NOMO-1 (cell line): ENCODE results near the gene FBXW12.
A peak's percentile ranks its signal among the peaks of the same experiment; 100 is the strongest.
"Not testable (repeated sequence)": the region's sequence is repeated elsewhere in the genome, so short reads cannot be mapped to it uniquely, and the experiment has no call there.

ENCODE experiments used
- DNase-seq, 2 experiments: peaks; one replicate each; lab custom pipeline; 2025; ENCODE audit not compliant: unreplicated experiment in 2 of 2; lab: John Stamatoyannopoulos, UW

Gene FBXW12

DNA sequence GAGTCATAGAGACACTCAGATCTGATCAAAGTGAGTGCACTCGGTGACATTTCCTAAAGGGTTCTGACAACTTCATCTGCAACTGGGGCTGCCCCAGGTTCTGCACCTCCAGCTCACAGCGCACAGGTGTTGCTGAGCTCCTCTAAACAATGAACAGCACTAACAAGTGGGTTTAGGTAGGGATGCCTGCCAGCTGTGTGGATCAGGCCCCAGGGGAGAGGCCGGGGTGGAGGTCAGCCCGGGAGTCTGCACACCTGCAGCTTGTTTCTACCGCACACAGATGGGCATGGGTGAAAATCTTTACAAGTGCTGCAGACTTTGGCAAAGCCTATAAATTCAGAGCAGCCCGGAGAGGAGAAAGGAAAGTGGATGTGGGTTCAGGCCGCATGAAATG is 355 bp downstream of the FBXW12 start:
- DNase-seq = no peak

DNA sequence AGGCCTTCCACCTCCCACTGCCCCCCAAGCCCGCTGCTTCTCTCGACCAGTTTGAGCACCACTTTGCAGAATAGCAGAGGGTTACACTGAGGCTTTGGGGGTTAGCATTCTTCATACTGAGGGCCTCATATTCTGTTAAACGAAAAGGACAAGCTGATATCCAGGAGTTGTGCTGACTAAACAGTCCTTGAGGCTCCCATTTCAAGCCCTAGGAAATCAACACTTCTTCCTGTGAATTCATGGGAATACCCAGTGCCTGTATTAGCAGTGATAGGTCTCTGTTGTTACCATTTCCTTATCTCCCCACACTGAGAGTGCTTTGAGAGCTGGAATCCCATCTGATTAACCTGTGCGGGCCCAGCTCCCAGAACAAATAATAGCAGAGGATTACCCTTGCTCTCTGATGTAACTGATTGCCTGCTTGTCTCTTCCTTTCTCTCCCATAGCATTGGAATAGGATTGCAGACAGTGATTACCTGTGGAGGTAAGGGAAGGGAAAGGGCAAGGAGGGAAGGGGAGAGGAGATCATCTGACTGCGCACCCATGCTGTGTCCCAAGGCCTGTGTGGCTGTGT is 930 bp downstream of the FBXW12 start:
- no peak for DNase-seq

DNA sequence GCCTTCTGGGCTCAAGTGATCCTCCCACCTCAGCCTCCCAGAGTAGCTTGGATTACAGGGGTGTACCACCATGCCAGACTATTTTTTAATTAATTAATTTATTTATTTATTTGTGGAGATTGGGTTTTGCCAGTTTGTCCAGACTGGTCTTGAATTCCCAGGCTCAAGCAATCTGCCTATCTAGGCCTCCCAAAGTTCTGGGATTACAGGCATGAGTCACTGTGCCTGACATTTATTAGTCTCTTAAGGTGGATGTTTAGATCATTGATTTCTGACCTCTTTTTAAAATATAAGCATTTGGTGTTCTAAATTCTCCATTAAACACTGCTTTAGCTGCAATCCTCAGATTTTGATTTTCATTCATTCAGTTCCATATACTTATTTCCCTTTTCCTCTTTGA is 15.6 kb downstream of the FBXW12 start:
- DNase-seq = no peak

DNA sequence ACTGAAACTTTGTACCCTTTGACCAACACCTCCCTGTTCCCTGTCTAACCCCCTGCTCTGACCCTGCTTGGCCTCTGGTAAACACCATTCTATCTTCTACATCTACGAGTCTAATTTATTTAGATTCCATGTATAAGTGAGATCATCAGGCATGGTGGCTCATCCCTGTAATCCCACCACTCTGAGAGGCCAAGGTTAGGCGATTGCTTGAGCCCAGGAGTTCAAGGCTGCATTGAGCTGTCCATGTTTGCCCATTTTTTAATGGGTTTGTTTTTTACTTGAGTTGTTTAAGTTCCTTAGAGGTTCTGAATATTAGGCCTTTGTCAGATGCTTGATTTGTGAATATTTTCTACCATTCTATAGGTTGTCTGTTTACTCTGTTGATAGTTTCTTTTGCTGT is 16.9 kb downstream of the FBXW12 start:
- DNase-seq = no peak

DNA sequence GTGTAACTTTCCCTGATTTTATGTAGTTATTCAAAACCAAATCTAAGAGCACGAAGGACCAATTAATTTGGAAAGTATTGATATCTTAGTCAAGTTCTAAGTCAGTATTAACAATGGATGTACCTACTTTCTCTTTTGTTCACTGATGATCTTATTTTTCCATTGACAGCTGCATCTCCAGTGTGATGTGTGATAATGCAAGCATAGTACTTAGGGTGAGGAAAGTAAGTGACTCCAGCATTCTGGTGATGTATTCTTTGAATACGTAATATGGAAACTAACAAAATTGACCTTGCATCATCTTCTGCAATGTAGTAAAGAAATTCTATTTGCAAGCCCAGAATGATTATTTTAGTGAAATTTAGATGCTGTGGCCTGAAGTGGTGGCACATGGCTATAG is 22.4 kb downstream of the FBXW12 start:
- no peak for DNase-seq

DNA sequence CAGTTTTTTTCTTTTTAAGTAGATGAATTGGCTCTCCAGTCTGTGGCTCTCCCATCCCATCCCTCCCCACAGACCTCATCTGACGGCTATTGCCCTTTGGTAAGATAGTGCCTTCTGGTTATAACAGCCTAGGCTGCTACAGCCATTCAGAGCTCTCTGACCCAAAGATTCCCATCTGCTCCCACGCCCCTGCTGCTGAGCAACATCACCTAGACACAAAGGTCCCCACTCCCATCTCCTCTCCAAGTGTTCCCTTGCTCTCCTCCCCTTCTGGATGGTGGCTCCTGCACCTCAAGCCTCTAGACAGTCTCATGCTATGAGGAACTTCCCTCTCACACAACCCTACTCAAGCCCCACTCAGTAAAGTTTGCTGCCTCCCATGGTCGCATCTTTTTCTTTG is 23.7 kb downstream of the FBXW12 start:
- no peak for DNase-seq

DNA sequence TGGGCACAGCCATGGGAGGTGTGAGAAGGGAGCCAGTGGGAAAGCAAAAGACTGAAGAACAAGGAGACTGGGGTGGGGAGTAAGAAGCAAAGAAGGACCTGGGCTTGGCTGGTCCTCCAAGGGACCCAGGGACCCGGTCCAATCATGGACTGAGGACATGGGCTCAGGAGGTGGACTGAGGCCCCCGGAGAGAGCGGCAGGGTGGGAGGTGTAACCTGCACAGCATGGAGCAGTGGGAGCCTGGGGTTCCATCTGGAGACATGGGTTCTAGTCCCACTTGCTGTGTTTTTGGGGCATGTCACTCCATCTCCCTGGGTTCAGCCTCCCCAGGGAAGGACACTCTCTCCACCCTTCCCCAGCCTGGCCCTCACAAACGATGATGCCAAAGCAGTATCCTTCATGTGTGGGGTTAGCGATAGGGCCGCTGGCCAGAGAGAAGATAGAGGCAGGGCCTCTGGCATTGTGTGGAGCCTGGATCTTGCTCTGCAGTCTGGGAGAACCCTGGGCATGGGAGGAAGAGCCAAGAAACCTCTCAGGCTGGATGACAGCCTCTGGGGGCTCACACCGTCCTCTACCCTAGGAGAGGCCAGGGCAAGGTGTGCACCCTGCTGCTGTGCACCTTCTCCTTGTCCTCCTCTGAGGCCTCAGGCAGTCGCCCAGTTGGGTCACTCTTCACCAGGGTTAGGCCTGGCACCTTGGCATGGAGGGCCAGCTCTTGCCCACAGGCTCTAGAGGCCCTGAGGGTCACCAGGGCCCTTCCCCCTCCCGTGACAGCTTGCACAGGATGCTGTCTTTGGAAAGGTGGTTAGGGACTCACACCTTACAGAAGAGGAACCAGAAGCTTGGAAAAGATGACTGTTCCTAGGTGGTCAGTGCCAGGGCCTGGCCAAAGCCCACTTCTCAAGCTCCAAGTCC is 26.0 kb downstream of the FBXW12 start:
- no peak for DNase-seq

DNA sequence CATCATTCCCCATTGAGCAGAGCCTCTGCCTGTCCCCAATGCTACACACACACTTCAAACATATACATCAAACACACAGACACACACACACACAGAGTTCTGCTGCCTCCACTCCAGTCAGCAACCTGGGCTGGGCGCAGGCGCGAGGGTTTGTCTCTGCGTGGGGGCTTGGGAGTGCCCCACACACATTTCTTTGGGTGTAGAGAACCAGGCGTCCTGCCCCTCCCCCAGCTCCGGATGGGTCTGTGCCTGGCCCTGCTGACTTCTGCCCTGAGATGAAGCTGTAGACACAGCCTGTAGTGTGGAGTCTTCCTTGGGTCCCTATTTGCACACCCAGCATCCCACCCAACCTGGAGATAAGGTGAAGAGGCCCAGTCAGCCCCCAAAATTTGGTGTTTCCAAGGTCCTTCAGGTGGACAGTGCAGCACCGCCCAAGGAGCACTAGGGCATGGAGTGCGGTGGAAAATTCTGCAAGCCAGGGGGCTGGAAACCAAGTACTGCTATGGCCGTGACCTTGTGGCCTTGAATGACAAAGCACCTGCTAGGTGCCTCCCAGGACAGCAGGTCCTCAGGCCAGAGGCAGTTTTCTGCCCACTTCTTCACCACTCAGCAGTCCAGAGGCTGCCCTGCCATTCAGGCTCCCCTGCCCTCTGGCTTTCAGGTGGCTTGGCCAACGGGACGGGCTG is 26.8 kb downstream of the FBXW12 start:
- DNase-seq = no peak

DNA sequence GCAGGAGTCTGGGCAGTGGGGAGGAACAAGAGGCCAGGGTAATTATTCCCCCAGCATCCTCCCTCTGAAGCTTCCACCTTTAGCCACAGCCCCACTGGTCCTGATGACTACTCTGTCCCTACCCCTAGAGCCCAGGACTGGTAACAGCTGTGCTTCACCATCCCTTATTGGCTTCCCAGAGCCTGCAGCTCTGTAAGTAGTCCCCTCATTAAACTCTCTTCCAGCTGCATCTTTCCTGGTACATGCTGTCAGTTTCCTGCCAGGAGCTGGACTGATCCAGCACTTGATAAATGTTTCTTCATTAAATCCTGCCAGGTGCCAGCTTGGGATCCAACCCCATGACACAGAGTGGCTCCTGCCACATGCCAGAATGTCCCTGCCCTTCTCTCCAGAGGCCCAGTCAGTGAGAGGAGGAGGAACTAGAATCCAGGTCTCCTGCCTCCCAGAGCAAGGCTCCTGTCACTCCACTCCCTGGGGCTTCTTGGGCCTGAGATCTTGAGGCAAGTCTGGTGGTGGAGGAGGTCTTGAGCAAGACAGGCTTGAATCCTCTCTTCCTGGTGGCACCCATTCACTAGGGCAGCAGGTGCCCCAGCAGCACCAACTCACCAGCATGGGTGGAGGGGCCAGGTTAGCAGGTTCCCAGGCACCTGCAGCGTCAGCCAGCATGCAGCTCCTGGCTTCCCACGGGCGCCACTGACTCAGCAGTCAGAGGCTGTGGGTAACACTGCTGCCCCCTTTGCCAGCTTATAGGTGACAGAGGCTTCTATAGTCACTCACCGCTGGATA is 27.6 kb downstream of the FBXW12 start:
- no peak for DNase-seq

DNA sequence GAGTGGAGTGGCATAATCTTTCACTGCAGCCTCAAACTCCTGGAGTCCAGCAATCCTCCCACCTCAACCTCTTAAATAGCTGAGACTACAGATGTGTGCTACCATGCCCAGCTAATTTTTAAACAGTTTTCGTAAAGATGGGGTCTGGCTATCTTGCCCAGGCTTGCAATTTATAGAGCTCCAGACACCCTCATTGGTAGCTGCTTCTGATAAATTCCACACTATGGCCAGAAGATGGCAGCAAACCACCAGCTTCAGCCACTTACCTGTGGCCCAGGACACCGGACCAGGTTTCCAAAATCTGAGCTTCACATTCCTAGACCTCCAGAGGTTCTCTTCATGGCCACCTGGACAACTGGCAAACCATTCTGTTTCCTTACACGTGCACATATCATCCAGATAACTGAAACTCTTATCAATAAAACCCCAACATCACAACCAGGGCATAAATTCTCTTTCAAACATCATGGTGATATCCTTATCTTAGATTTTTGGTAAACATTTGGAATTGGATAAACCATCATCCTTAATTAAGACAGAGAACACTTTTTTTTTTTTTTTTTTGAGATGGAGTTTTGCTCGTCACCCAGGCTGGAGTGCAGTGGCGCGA is 28.9 kb downstream of the FBXW12 start:
- DNase-seq = peak; percentile 18 to 50

DNA sequence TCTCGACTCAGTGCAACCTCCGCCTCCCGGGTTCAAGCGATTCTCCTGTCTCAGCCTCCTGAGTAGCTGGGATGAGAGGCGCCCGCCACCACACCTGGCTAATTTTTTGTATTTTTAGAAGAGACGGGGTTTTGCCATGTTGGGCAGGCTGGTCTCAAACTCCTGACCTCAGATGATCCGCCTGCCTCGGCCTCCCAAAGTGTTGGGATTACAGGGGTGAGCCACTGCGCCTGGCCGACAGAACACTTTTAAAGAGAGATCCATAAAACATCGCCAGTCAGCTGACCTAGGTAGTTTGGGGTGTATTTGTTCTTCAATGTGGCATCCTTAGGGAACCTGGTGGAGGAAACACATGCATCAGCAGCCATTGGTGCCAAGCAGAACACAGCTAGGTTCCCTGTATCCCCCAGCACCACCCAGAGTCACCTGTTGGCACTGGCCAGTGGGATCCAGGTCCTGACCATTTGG is 29.4 kb downstream of the FBXW12 start:
- DNase-seq = not testable (repeated sequence)

DNA sequence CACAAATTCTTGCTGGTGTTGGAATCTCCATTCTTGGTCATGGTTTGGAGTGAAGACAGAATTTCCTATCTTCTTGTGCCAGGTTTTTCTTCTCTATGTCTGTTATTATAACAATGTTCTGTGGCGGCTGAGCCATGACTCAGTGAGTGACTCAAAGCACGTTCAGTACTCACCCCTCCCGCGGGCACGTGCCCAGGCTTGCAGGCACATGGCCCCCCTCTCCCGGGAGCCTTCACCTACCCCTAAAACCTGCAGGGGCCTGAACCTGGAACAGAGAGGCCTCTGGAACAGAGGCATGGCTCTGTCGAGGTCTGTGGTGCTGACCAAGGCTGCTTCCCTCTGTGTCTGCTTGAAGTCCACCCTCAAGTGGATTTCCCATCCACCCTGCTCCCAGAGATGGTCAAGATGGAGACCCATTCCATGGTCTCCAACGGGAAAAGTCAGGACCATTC is 30.3 kb downstream of the FBXW12 start:
- DNase-seq = no peak

DNA sequence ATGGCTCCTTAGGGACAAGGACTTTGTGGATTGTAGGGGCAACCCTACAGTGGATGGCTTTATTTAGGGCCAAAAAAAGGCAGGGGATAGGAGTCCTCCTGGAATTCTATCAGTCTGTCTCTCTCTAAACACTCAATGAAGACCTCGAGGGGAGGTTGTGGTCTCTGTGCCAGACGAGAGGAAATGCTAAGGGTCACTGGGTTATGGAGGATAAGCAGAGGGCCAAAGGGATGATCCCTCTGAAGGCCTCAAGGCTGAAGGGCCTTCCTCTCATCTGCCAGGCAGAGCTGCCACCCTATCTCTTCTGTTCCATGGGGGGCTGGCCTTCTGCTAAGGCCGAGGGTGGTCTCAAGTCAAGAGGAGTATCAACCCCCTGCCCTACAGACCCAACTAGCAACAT is 30.9 kb downstream of the FBXW12 start:
- DNase-seq = no peak

DNA sequence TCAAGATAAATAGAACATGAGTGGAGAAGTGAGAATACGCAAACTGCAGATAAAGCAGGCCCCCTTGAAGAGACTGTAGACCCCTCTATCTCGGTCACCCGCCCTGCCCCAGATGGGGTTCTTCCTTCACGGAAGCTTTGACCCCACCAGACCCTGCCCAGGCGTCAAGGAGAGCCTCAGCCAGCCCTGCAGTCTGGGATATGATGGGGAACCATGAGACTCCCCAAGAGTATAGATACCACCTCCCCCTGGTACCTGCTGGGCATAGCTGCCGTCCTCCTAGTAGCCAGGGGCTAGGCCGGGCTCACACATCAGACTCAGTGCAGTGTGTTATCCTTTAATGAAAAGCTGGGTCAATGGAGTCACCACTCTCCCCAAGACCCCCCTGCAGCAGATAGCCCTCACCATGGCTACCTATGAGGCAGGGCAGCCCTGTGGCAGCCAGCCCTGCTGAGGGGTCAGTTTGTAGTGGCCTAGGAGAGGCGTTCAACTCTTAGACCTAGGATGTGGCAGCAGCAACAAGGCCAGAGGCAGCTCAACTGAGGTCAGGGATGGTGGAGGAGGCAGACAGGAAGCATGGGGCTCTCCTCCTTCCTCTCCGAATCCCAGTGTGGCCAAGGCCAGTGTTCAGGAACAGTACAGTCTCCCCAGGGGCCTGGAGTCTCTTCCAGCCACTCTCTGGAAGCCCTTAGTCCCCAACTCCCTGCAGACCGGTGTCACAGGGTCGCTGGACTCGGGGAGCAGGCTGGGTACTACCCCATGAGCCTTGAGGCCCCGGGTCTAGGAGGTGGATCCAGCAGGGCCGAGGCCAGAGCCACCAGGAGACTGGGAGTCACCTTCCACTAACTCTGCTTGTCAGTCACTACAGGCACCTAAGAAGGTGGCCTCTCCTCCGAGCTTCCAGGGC is 31.8 kb downstream of the FBXW12 start:
- no peak for DNase-seq

DNA sequence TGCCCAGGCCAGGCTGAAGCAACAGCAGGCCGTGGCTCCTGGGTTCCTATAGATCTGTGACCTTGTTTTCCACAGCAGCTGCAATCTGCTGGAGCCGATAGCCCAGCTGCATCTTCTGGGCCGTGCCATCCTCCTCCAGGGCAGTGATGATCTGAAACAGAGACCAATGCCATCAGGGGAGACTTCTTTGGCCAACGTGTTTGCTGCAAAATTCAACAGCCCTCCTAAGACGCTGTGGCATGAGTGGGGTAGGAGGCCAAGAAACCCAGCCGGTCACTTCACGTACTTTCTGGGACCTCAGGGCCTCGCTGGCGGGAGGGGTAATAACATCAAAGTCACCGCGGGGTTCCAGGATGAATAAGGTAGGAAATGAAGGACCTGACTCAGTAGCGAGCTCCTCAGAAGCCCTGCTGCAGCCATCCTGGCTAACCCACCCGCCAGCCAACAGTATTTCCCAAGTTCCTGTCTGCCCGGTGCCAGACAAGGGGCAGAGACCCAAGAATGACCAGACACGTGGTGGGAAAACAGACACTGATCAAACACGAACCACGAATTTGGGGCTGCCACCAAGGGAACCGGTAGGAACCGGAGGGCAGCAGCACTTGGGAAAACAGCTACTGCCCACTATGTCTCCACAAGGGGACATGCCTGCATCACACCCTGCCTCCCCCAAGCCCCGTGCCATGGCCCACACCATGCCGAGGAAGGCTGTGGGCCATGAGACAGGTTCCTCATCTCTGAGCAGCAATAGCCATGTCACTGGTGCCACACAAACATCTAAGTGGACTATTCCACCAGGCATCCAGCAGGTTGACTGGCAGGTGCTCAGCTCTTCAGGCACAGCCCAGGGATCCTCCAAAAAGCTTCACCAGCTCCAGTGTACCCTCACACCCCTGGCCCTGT is 32.7 kb downstream of the FBXW12 start:
- no peak for DNase-seq

DNA sequence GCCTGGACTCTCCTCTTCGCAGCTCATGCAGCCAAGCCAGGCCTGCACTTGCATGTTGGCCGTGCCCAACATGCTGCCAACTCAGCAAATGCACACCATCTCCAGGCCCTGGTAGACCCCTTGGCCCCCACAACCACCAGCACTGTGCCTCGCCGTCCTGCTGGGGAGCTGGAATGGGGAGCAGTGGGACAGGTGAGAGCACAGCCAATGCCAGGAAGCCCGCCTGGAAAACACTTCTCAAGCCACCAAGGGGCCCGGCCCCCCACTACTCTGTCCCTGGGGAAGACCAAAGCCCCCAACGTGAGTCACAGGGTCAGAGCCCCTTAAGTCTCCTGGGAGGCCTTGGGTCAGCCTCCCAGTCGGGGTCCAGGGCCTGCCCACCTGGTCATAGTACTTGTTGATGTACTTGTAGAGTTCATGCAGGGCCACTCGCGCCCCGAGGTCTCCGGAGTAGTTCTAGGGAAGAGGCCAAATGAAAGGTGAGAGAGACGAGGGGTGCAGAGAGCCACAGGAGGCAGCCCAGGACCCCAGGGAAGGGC is 33.4 kb downstream of the FBXW12 start:
- DNase-seq = no peak

DNA sequence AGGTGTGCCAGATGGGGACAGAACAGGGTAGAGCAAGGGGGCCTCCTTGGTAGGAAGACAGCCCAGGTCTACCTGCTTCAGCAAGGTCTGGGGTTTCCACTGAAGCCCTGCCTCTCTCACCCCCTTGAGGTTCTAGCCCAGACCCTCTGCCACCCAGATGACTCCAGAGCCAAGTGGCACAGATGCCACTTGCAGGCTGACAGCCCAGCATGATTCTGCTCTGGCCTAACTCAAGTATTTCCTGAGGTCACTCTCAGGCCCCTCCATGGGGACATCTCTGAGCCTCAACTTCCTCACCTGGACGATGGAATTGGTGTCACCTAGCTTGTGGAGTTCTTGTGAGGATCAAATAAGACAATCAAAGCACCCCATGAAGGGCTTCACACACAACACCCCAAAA is 34.0 kb downstream of the FBXW12 start:
- DNase-seq = no peak
